Urinary bladder (tissue), 4 donors: ENCODE data around the gene TBC1D14. TPM values are rescaled to one million over a fixed set of nuclear protein-coding genes. Genes with fewer than 3 reads are reported as not detected.
"Not testable (repeated sequence)": the region's sequence is repeated elsewhere in the genome, so short reads cannot be mapped to it uniquely, and the experiment has no call there.

ENCODE experiments used
- DNase-seq: peaks from one replicate; pipeline ENCODE4 v3.0.0-alpha.2; 2015; ENCODE audit errors: extremely low spot score
- H3K27ac ChIP-seq: one replicate; pipeline ENCODE4 v1.5.1; 2013; ENCODE audit warnings: low read depth, mild to moderate bottlenecking, moderate library complexity
- H3K36me3 ChIP-seq: one replicate; pipeline ENCODE4 v1.6.1; 2013; ENCODE audit warnings: mild to moderate bottlenecking, moderate library complexity; ENCODE audit not compliant: insufficient read depth
- H3K4me1 ChIP-seq: one replicate; pipeline ENCODE4 v1.6.1; 2013; ENCODE audit warnings: mild to moderate bottlenecking, moderate library complexity; ENCODE audit not compliant: insufficient read depth
- H3K4me3 ChIP-seq: one replicate; pipeline ENCODE4 v1.5.1; 2013; ENCODE audit warnings: low read depth, low read length
- WGBS: extraction: QIAGEN DNeasy Blood & Tissue Kit; methylation state at CpG from one replicate; pipeline ENCODE4 v1.1.7; 2013; 5-methylcytosine and 5-hydroxymethylcytosine counted together
- polyA plus RNA-seq: library from polyadenylated mRNA; stranded (reverse); fragments of 200-250 nt; gene quantifications from one replicate; pipeline ENCODE4 v1.2.3, GENCODE V29; 2013
- total RNA-seq: library from RNA; depleted of rRNA; stranded (reverse); fragments of >200 nt; gene quantifications from one replicate; pipeline ENCODE4 v1.2.3, GENCODE V29; 2014
- donor health status: healthy with polysubstance abuse.
- donor health status: healthy.

TBC1D14 gene
- total and polyA plus RNA-seq, 2 donors, result 33.0 to 40.7 TPM

GRCh38 chr4:7075962-7076695 is 166.5 kb downstream of the TBC1D14 start:
- Histone ChIP-seq H3K4me3 (no peak overlapping the region), H3K36me3 (no peaks in the 10 kb centered on the region), H3K27ac (no peak overlapping the region), H3K4me1 (no peaks in the 10 kb centered on the region)
- DNase-seq, result no peak
- 85% methylated on average over 25 of the region's 25 CpGs for WGBS

GRCh38 chr4:7076696-7077082 is 167.1 kb downstream of the TBC1D14 start:
- H3K4me3 ChIP-seq, result no peak overlapping the region
- H3K4me1 ChIP-seq, result no peaks in the 10 kb centered on the region
- H3K27ac ChIP-seq, result no peak overlapping the region
- WGBS, result 67% methylated on average over 6 of the region's 6 CpGs
- DNase-seq, result no peak
- no peaks in the 10 kb centered on the region for H3K36me3 ChIP-seq

DNA sequence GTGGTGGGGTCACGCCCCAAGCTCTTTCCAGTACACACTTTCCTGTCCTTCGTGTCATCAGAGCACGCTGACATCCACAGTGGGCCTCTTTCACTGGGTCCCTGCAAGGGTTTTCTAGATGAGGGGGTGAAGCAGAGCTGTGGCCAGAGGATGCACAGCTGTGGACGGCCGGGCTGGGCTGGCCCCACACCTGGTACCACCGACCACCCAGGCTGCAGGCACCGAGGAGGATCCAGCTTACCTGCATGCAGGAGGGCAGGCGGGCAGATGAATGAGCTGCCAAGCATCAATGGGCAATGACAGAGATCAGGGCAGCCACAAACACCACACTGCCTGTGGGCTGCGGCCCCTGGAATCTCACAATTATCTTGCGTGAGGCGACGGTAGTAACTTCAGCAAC is 167.7 kb downstream of the TBC1D14 start:
- Histone ChIP-seq H3K4me1 (no peaks in the 10 kb centered on the region), H3K36me3 (no peaks in the 10 kb centered on the region), H3K27ac (no peak overlapping the region), H3K4me3 (no peak overlapping the region)
- 92% methylated on average over 12 of the region's 12 CpGs for whole genome bisulfite sequencing
- DNase-seq, result no peak

GRCh38 chr4:7078025-7078424 is 168.4 kb downstream of the TBC1D14 start:
- no peaks in the 10 kb centered on the region for H3K4me1 ChIP-seq
- 86% methylated on average over 5 of the region's 5 CpGs for WGBS
- H3K36me3 ChIP-seq, result no peaks in the 10 kb centered on the region
- no peak for DNase-seq
- no peak overlapping the region for H3K4me3 ChIP-seq
- H3K27ac ChIP-seq, result no peak overlapping the region

DNA sequence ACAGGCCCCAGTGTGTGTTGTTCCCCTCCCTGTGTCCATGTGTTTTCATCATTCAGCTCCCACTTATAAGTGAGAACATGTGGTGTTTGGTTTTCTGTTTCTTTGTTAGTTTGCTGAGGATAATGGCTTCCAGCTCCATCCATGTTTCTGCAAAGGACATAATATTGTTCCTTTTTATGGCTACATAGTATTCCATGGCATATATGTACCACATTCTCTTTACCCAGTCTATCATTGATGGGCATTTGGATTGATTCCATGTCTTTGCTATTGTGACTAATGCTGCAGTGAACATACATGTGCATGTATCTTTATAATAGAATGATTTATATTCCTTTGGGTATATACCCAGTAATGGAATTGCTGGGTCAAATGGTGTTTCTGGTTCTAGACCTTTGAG is 169.9 kb downstream of the TBC1D14 start:
- not testable (repeated sequence) for DNase-seq, H3K27ac ChIP-seq, H3K4me3 ChIP-seq, H3K4me1 ChIP-seq, H3K36me3 ChIP-seq

GRCh38 chr4:7079909-7080308 is 170.3 kb downstream of the TBC1D14 start:
- not testable (repeated sequence) for H3K4me3 ChIP-seq, H3K4me1 ChIP-seq, H3K27ac ChIP-seq, DNase-seq, H3K36me3 ChIP-seq
- 85% methylated on average over 2 of the region's 2 CpGs for WGBS

Other genes with a start within 250 kb of the TBC1D14 start
- gene S100P, start 215.9 kb upstream of the TBC1D14 start, total RNA-seq, result 88.9 TPM
- gene S100P, start 215.9 kb upstream of the TBC1D14 start, polyA plus RNA-seq, result 203 TPM
- gene MRFAP1L1, start 200.0 kb upstream of the TBC1D14 start, total RNA-seq, result 56.0 TPM
- 73.1 TPM for gene MRFAP1L1, start 200.0 kb upstream of the TBC1D14 start, polyA plus RNA-seq
- 5.6 TPM for gene BLOC1S4, start 193.7 kb upstream of the TBC1D14 start, total RNA-seq
- gene BLOC1S4, start 193.7 kb upstream of the TBC1D14 start, polyA plus RNA-seq, result 12.4 TPM
- 32.8 TPM for gene KIAA0232, start 127.1 kb upstream of the TBC1D14 start, total RNA-seq
- 18.8 TPM for gene KIAA0232, start 127.1 kb upstream of the TBC1D14 start, polyA plus RNA-seq
- 12.7 TPM for gene TADA2B, start 133.5 kb downstream of the TBC1D14 start, total RNA-seq
- 23.5 TPM for gene TADA2B, start 133.5 kb downstream of the TBC1D14 start, polyA plus RNA-seq
- gene GRPEL1, start 158.2 kb downstream of the TBC1D14 start, total RNA-seq, result 15.9 TPM
- 27.7 TPM for gene GRPEL1, start 158.2 kb downstream of the TBC1D14 start, polyA plus RNA-seq